ENCODE results near the gene GSTO2. TPM values are rescaled to one million over a fixed set of nuclear protein-coding genes. Genes with fewer than 3 reads are reported as not detected.
A peak's percentile ranks its signal among the peaks of the same experiment; 100 is the strongest.

GSTO2 gene
- total RNA-seq, 4 donors from 2014 or later = 0.30 to 1.7 (median 1.0) TPM

DNA sequence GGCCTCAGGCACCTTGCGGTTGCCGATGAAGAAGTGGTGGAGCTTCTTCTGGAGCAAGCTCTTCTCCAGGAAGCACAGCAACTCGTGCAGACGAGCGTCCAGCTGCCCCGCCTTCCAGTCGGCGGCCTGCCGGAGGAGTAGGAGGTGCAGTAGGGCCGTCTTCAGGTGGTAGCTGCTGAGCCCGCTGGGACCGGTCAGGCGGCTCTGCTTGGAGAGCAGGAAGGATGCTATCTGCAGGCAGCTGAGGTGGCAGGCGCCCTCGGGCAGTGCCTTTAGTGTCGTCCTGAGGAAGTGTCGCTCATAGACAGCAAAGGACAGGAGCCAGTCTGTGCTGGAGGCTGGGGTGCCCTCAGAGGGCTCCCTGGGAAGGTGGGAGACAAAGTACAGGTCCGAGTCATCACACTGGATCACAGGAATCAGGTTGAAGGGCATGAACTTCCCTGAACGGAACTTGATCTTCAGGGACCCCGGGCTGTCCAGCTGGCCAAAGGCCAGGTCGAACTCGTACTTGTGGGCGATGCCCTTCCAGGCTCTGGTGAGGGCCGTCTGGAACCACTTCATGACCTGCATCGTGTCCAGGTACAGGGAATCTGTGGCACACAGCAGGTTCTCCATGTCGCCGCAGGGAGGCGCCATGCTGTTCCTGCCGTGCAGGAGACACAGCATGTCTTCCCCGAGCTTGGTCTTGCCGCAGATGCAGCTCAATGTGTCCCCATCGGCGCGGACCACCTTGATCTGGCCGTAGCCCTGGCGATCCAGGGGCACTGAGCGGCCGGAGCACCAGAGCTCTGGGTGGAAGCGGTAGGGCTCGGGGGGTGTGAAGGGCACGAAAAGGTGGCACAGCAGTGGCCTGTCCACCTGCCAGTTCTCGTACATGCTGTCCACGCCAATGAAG is 45.9 kb downstream of the GSTO2 start:
- Histone ChIP-seq H3K27ac (no peak overlapping the region), H3K9me3 (no peaks in the 10 kb centered on the region), H3K27me3 (no peaks in the 10 kb centered on the region), H3K4me1 (peaks cover 0 to 71% (median 43%) of the 10 kb centered on the region in 4 donors), H3K36me3 (peaks cover 0 to 50% (median 33%) of the 10 kb centered on the region in 3 donors), H3K4me3 (no peak overlapping the region)
- 87 to 90% methylated on average over 29 to 34 of the region's 43 CpGs for WGBS, 2 donors
- peak in 1 of 2 donors; percentile 12 for DNase-seq (ENCODE audit: low spot score in 2 of 2)
- no peak for TF ChIP-seq EP300 (IDR thresholded peaks at IDR 0.05)
- TF ChIP-seq POLR2A (IDR thresholded peaks at IDR 0.05) = no peak
- TF ChIP-seq CTCF (IDR thresholded peaks at IDR 0.05) = no peak

GRCh38 chr10:104315486-104315921 is 46.5 kb downstream of the GSTO2 start:
- no peak for DNase-seq (ENCODE audit: low spot score in 2 of 2)

GRCh38 chr10:104316321-104317099 is 47.5 kb downstream of the GSTO2 start:
- peaks cover 0 to 71% (median 50%) of the 10 kb centered on the region in 4 donors for H3K4me1 ChIP-seq
- peaks cover 0 to 38% (median 33%) of the 10 kb centered on the region in 3 donors for H3K36me3 ChIP-seq
- H3K27me3 ChIP-seq = no peaks in the 10 kb centered on the region
- H3K27ac ChIP-seq = peak overlapping the region in 3 of 4 donors; percentile 41 to 97 (median 58)
- 86 to 88% methylated on average over 9 of the region's 9 CpGs for WGBS, 2 donors
- no peak for DNase-seq (ENCODE audit: low spot score in 2 of 2)
- no peaks in the 10 kb centered on the region for H3K9me3 ChIP-seq
- H3K4me3 ChIP-seq = no peak overlapping the region
- TF ChIP-seq EP300 (IDR thresholded peaks at IDR 0.05) (no peak), POLR2A (IDR thresholded peaks at IDR 0.05) (no peak), CTCF (IDR thresholded peaks at IDR 0.05) (no peak)

More at GRCh38 chr10:104315486-104315921, 46.5 kb downstream of the GSTO2 start:
- H3K9me3 ChIP-seq = no peaks in the 10 kb centered on the region
- 96 to 97% methylated on average over 15 to 22 of the region's 22 CpGs for WGBS, 2 donors
- peaks cover 0 to 47% (median 33%) of the 10 kb centered on the region in 3 donors for H3K36me3 ChIP-seq
- H3K27ac ChIP-seq = peak overlapping the region in 1 of 4 donors; percentile 97
- H3K4me1 ChIP-seq = peaks cover 0 to 71% (median 43%) of the 10 kb centered on the region in 4 donors
- H3K27me3 ChIP-seq = no peaks in the 10 kb centered on the region
- H3K4me3 ChIP-seq = no peak overlapping the region
- TF ChIP-seq CTCF (IDR thresholded peaks at IDR 0.05) (no peak), POLR2A (IDR thresholded peaks at IDR 0.05) (no peak), EP300 (IDR thresholded peaks at IDR 0.05) (no peak)

- Histone ChIP-seq H3K4me3 (no peak overlapping the region), H3K27ac (peak overlapping the region; percentile 21 to 97 (median 61)), H3K4me1 (peaks cover 0 to 72% (median 56%) of the 10 kb centered on the region in 4 donors), H3K27me3 (no peaks in the 10 kb centered on the region), H3K9me3 (no peaks in the 10 kb centered on the region), H3K36me3 (peaks cover 0 to 38% (median 33%) of the 10 kb centered on the region in 3 donors)
- peak; percentile 24 to 51 for DNase-seq (ENCODE audit: low spot score in 2 of 2)
- TF ChIP-seq EP300 (IDR thresholded peaks at IDR 0.05) (peak in 1 of 2 donors; percentile 42), CTCF (IDR thresholded peaks at IDR 0.05) (no peak)
- WGBS, 2 donors = 24 to 32% methylated on average over 6 of the region's 6 CpGs
Measured at GRCh38 chr10:104317269-104317710, 48.3 kb downstream of the GSTO2 start.
